ENCODE data around the gene PODXL. TPM values are rescaled to one million over a fixed set of nuclear protein-coding genes. Genes with fewer than 3 reads are reported as not detected.
"Not testable (repeated sequence)": the region's sequence is repeated elsewhere in the genome, so short reads cannot be mapped to it uniquely, and the experiment has no call there.

PODXL gene
- total RNA-seq, 1 donor from 2014 or later, result 64.4 TPM

DNA sequence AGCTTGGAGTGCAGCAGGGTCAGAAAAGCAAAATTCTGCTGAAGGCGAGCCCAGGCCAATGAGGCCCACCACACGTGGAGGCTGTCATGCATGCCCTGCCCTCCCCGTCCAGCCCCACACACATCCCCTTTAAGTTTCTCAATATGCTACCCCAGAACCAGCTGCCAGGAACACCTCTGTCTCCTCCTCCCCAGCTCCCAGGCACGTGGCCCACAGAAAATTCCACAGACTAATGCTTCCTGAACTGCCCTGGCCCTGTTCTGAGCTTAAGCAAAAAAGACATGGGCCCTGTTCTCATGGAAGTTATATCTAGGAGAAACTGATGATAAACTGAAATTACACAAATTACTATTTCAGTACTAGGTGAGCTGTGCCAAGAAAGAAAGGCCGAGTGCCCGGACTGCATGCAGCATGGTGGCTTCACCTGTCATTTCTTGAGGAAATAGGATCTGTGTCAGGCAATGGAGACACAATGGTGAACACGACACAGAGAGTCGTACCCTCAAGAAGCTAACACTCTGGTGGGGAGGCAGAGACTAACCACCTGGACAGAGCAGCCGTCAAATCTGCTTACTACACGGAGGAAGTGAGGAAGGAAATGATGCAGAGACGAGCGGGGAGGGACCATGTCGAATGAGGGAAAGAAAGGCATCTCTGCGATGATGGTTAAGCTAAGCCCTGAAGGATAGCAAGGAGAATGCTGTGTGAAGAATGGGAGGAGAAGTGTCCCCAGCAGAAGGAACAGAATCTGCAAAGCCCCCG is 44.5 kb downstream of the PODXL start:
- no peak for DNase-seq (ENCODE audit: low spot score)

DNA sequence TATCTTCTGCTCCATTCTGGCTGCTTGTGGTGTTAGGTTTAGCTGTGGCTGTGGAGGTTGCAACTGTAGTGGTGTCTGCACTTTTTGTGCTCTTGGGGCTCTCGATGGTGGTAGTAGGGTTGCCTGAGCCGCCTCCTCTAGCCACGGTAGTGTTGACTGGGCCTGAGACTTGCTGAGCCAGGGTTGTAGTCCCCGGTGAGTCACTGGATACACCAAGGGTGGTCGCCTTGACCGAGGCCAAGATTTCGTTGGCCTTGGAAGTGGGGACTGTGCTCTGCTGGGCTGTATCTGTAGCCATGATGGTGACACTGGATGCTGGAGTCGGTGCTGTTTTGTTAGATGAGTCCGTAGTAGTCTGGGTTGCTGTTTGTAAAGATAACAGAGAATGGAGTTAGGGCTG is 45.4 kb downstream of the PODXL start:
- DNase-seq (ENCODE audit: low spot score), result no peak

GRCh38 chr7:131509781-131510180 is 46.6 kb downstream of the PODXL start:
- no peak for DNase-seq (ENCODE audit: low spot score)

GRCh38 chr7:131508754-131509486 is 47.5 kb downstream of the PODXL start:
- no peak for DNase-seq (ENCODE audit: low spot score)

DNA sequence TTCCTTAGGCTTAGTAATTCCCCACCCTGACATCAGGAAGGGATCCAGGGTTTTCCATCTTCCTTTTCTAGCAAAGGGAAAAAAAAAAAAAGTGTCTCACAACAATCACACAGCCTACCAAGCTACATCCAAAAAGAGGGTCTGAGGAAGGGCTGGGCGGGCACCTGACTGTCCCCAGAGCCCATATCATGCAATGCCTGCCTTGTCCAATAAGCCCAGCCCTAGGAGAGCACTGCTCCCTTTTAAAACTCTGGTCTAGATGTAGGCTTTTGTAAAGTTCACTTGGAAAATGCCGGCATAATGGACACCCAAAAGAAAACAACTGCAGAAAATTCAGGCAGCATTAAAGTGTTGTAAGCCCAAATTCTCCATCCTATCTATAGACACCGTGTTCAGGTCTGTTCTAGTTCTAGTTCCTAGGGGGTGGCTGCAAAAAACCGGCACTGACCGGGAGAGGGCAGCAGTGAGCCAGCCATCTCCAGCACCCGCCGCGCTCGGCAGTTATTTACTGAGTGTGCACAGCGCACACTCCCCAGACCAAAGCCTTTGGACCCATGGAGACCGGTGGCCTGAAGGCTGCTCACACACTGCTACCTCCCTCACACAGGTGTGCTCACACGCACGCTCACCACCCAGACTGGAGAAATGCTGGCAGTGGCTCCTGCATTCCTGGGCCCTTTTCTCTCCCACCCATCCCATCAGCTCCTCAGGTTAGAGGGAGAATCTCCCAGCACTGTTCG is 48.7 kb downstream of the PODXL start:
- DNase-seq (ENCODE audit: low spot score), result peak; percentile 88

GRCh38 chr7:131506597-131506996 is 49.8 kb downstream of the PODXL start:
- DNase-seq (ENCODE audit: low spot score), result no peak

- DNase-seq (ENCODE audit: low spot score), result no peak
These were observed 50.5 kb downstream of the PODXL start for GRCh38 chr7:131505636-131506557.

DNA sequence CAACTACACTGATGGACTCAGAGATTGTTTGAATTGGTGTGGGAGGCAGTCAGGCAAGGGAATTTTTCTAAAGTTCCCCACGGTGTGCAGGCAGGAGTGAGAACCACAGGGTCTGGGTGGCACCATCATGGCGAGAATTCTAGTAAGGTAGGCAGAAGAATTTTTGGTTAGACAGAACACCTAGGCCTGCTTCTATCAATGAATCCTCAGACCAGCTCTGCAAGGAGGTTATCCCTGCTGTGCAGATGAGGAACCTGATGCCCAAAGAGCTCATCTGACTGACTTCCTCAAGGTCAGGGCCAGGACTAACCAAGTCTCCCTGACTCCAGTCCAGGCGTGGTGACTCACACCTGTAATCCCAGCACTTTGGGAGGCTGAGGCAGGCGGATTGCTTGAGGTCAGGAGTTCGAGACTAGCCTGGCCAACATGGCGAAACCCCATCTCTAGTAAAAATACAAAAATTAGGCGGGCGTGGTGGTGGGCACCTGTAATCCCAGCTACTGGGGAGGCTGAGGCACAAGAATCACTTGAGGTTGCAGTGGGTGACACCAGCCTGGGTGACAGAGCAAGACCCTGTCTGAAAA is 51.3 kb downstream of the PODXL start:
- DNase-seq (ENCODE audit: low spot score), result not testable (repeated sequence)

- DNase-seq (ENCODE audit: low spot score), result no peak
These were observed 52.1 kb downstream of the PODXL start for GRCh38 chr7:131504157-131504899.

DNA sequence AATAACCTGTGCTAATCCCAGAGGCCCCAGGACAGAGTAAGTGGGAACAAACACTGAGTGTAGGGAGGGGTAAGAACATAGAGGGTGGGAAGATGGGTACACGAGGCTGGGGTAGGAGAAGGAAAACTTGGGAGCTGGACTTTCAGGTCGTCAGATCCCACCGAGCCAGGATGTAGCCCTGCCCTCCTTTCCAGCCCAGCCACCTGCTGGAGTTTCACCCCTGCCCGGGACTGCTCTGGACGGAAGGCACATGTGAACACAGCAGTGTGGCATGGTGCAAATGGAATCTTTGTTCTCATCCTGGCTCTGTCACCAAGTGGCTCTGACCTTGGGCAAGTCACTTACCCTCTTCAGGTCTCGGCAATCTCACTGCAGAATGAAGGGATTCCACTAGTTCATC is 52.8 kb downstream of the PODXL start:
- DNase-seq (ENCODE audit: low spot score), result no peak

- DNase-seq (ENCODE audit: low spot score), result no peak
These were observed 53.5 kb downstream of the PODXL start for GRCh38 chr7:131502810-131503508.

- no peak for DNase-seq (ENCODE audit: low spot score)
These were observed 54.3 kb downstream of the PODXL start for GRCh38 chr7:131501930-131502685.

- DNase-seq (ENCODE audit: low spot score), result no peak
These were observed 55.0 kb downstream of the PODXL start for GRCh38 chr7:131501422-131501821.

DNA sequence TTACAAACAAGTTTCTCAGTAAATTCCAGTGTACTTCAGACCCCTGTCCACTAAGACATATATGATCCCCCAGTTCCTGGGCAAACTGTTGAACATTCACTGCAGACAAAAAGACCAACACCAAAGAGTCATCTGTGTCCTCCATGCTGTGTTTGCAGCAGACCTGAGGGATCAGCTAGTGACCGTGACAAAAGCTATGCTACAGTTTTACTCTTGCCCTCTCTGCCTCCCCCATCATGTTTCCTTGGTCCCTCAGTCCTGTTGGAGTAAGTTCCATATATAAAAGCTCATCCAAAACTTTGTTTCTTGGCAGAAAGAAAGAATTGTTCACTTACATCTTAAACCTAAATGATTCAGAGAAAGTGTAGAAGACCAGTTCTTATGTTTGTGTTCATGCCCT is 56.1 kb downstream of the PODXL start:
- DNase-seq (ENCODE audit: low spot score), result no peak

GRCh38 chr7:131499801-131500200 is 56.6 kb downstream of the PODXL start:
- DNase-seq (ENCODE audit: low spot score), result no peak

GRCh38 chr7:131498237-131498885 is 58.1 kb downstream of the PODXL start:
- no peak for DNase-seq (ENCODE audit: low spot score)

- no peak for DNase-seq (ENCODE audit: low spot score)
These were observed 59.0 kb downstream of the PODXL start for GRCh38 chr7:131497454-131497853.

Measured in ureter (tissue), 1 donor.